Esophagus squamous epithelium (tissue), 4 donors: Measurements from ENCODE around the gene CCNY.

ENCODE experiments used
- POLR2A ChIP-seq, 4 donors: fragments of 450-650 bp; IDR thresholded peaks; one replicate each; pipeline ENCODE4 v1.6.1; 2017; ENCODE audit warnings: antibody characterized with exemption in 4 of 4, mild to moderate bottlenecking in 4 of 4, moderate library complexity in 3 of 4
- TF ChIP-seq, protein P1 (sequence below), 6 experiments: fragments of 450-650 bp in 4 of 6; fragments of 200-600 bp in 2 of 6; sonication (generic) in 2 of 6; IDR thresholded peaks; one replicate each; pipeline ENCODE4 v1.5.1; 2016 to 2019; ENCODE audit warnings: antibody characterized with exemption in 6 of 6, mild to moderate bottlenecking in 4 of 6, moderate library complexity in 4 of 6

DNA sequence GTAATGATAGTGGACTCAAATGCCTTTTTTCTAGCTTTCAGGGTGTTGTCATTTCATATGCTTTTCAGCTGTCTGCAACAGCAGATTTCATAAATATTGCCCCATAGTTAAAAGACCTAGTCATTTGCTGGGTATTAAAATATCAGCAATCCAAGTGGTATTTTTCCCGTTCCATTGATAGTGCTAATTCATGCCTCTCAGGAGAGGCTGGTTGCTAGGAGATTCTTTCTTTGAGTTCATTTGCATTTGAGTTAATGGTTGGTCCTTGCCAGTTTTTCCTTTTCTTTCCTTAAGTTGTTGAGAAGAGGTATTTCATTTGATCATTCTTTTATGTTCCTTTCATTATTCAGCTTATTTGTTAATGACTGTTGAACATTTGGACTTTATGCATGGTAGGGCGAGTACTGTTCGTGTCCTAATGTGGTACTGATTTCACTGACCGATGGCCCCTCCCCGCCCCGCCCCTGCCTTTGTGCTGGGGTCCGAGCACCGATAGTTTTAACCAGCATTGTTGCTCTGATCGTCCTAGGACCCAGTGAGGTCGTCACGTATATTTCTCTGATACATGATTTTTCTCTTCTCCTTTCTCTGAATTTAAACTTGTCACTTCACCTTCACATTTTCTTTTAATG, 128.6 kb downstream of the CCNY start:
- TF ChIP-seq, protein P1, sequence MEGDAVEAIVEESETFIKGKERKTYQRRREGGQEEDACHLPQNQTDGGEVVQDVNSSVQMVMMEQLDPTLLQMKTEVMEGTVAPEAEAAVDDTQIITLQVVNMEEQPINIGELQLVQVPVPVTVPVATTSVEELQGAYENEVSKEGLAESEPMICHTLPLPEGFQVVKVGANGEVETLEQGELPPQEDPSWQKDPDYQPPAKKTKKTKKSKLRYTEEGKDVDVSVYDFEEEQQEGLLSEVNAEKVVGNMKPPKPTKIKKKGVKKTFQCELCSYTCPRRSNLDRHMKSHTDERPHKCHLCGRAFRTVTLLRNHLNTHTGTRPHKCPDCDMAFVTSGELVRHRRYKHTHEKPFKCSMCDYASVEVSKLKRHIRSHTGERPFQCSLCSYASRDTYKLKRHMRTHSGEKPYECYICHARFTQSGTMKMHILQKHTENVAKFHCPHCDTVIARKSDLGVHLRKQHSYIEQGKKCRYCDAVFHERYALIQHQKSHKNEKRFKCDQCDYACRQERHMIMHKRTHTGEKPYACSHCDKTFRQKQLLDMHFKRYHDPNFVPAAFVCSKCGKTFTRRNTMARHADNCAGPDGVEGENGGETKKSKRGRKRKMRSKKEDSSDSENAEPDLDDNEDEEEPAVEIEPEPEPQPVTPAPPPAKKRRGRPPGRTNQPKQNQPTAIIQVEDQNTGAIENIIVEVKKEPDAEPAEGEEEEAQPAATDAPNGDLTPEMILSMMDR (IDR thresholded peaks at IDR 0.05) = no peak
- TF ChIP-seq POLR2A (IDR thresholded peaks at IDR 0.05) = no peak
